GM18868 (cell line): ENCODE results near the gene OR4C12.
"Not testable (repeated sequence)": the region's sequence is repeated elsewhere in the genome, so short reads cannot be mapped to it uniquely, and the experiment has no call there.

Source experiments
- ATAC-seq: cut with Tn5 transposase; IDR thresholded peaks from one replicate; pipeline ENCODE4 v1.9.1; 2021; ENCODE audit warnings: mild to moderate bottlenecking, moderate library complexity; ENCODE audit not compliant: unreplicated experiment

OR4C12 gene

DNA sequence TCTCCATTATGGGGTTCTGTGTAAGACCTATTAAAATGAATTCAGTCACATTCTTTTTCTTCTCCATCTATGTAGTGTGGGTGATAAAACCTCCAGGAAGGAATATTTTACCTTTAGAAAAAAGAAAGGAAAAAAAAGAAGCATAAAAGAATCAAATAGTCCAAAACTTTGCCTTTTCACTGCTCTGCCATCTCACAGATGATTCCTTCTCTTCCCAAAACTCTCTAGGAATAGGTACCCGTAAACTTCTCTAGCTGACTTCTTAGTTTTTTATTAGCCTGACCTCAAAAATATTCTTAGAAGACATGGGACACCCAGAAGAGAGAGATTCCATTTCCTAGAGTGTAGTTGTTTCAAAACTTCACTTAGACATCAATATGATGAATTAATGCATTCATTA, at the start of gene OR4C12:
Gene OR4C12, minus strand, starts transcription at position 101 of the 400 bp plus-strand sequence. Its CDS starts 34 bp downstream, at position 67.
- ATAC-seq, result not testable (repeated sequence)

GRCh38 chr11:50030193-50030592, 47.9 kb upstream of the OR4C12 start:
- ATAC-seq, result no peak

DNA sequence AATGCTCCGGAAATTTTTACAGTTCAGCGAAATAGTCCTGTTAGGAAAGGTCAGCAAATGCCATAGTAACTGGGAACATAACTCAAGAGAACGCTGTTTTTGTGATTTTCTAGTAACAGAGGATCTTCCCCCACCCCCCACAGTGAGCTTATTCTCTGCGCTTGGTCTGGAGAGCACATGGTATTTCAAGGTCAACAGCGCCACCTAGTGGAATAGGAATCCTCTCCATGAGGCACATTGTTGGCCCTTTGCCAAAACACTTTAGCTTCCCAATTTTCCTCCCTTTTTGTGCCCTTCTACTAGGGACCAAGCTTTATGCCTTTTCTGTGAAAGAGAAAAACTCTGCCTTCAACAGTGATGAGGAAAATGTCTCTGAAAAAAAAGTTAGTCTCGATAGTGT, 13.2 kb upstream of the OR4C12 start:
- peak; percentile 81 for ATAC-seq

GRCh38 chr11:49973439-49973838, 8.9 kb downstream of the OR4C12 start:
- not testable (repeated sequence) for ATAC-seq

DNA sequence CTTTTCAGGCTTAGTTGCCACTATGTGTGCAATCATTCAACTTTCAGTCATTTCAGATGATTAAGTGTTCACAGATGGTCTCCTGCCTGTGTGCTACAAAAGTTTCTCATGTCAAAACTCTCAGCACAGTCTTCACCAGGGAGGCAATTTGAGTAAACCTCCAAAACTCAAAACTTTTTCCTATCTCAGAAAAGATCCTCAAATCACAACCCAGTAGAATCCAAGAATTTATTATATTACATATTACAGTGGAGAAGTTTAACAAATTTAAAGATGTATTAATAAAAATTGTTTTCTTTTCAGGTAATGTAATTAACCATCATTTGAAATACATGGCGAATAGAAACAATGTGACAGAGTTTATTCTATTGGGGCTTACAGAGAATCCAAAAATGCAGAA, 30.2 kb downstream of the OR4C12 start, which contains the start of gene OR4C13:
Gene OR4C13, plus strand, starts transcription at position 301 of the 400 bp plus-strand sequence. Its CDS starts 32 bp downstream, at position 333.
- ATAC-seq, result no peak

DNA sequence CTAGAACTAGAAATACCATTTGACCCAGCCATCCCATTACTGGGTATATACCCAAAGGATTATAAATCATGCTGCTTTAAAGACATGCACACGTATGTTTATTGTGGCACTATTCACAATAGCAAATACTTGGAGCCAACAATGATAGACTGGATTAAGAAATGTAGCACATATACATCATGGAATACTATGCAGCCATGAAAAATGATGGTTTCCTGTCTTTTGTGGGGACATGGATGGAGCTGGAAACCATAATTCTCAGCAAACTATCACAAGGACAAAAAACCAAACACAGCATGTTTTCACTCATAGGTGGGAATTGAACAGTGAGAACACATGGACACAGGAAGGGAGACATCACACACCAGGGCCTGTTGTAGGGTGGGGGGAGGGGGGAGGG, 33.6 kb downstream of the OR4C12 start:
- ATAC-seq, result not testable (repeated sequence)
